Esophagus muscularis mucosa (tissue), 4 donors: ENCODE results near the gene GTF2H3.

Experiments used
- CTCF ChIP-seq, 3 experiments: fragments of 200-600 bp in 2 of 3; fragments of 450-650 bp in 1 of 3; sonication (generic) in 2 of 3; IDR thresholded peaks; one replicate each; pipeline ENCODE4 v1.5.1; 2017 to 2019; ENCODE audit warnings: antibody characterized with exemption in 3 of 3, mild to moderate bottlenecking in 2 of 3, moderate library complexity in 1 of 3
- EP300 ChIP-seq: sonication (generic); formaldehyde crosslinking; IDR thresholded peaks from one replicate; pipeline ENCODE4 v1.6.1; 2017; ENCODE audit warnings: antibody characterized with exemption
- POLR2A ChIP-seq: fragments of 450-650 bp; IDR thresholded peaks from one replicate; pipeline ENCODE4 v1.6.1; 2017; ENCODE audit warnings: antibody characterized with exemption, moderate library complexity, mild to moderate bottlenecking, low read depth
- POLR2AphosphoS5 ChIP-seq, 2 donors: sonication (generic); formaldehyde crosslinking; IDR thresholded peaks; one replicate each; pipeline ENCODE4 v1.6.1; 2017; ENCODE audit warnings: antibody characterized with exemption in 2 of 2

DNA sequence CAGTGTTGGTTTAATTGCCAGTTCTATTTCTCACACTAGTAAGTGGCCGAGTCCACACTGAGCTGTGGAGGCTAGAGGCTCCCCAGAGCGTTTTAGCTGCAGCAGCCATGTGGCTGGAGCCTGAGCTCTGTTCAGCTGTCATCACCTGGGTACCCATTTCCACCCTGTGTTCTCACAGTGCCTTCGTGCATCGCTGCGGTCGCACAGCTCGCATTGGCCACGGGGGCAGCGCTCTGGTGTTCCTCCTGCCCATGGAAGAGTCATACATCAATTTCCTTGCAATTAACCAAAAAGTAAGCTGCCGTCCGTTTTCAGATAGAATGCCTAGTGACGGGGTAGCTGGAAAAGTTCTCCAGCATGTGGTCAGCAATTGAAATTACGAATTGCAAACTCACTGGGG lies 16.0 kb upstream of the GTF2H3 start:
- TF ChIP-seq POLR2A (no peak), CTCF (IDR thresholded peaks at IDR 0.05) (no peak), EP300 (no peak), POLR2AphosphoS5 (IDR thresholded peaks at IDR 0.05) (no peak)
